ENCODE measurements around the gene USP40.

The USP40 gene

GRCh38 chr2:233433794-233434193 lies 132.8 kb downstream of the USP40 start:
- no peak for DNase-seq (ENCODE audit: low spot score)
- no peak for TF ChIP-seq CTCF (IDR thresholded peaks at IDR 0.05)
- Histone ChIP-seq H3K4me3 (no peak overlapping the region), H3K27ac (no peak overlapping the region)

- Histone ChIP-seq H3K27ac (no peak overlapping the region), H3K4me3 (no peak overlapping the region)
- DNase-seq (ENCODE audit: low spot score): no peak
- no peak for TF ChIP-seq CTCF (IDR thresholded peaks at IDR 0.05)
Measured at GRCh38 chr2:233433029-233433428, 133.6 kb downstream of the USP40 start.

GRCh38 chr2:233430651-233431050 lies 135.9 kb downstream of the USP40 start:
- Histone ChIP-seq H3K4me3 (no peak overlapping the region), H3K27ac (no peak overlapping the region)
- TF ChIP-seq CTCF (IDR thresholded peaks at IDR 0.05): no peak
- no peak for DNase-seq (ENCODE audit: low spot score)

- H3K27ac ChIP-seq: no peak overlapping the region
- no peak for TF ChIP-seq CTCF (IDR thresholded peaks at IDR 0.05)
- H3K4me3 ChIP-seq: no peak overlapping the region
- DNase-seq (ENCODE audit: low spot score): no peak
Measured at GRCh38 chr2:233430081-233430480, 136.5 kb downstream of the USP40 start.

GRCh38 chr2:233429175-233429897 lies 137.2 kb downstream of the USP40 start:
- no peak for DNase-seq (ENCODE audit: low spot score)
- Histone ChIP-seq H3K4me3 (no peak overlapping the region), H3K27ac (no peak overlapping the region)
- no peak for TF ChIP-seq CTCF (IDR thresholded peaks at IDR 0.05)

- DNase-seq (ENCODE audit: low spot score): no peak
- no peak for TF ChIP-seq CTCF (IDR thresholded peaks at IDR 0.05)
- H3K4me3 ChIP-seq: no peak overlapping the region
- no peak overlapping the region for H3K27ac ChIP-seq
Measured at GRCh38 chr2:233428438-233428837, 138.1 kb downstream of the USP40 start.

GRCh38 chr2:233428008-233428407 lies 138.6 kb downstream of the USP40 start:
- H3K27ac ChIP-seq: no peak overlapping the region
- peak; percentile 66 for DNase-seq (ENCODE audit: low spot score)

More at GRCh38 chr2:233428008-233428407, 138.6 kb downstream of the USP40 start:
- TF ChIP-seq CTCF (IDR thresholded peaks at IDR 0.05): no peak
- H3K4me3 ChIP-seq: no peak overlapping the region

Data from coronary artery (tissue), 2 donors.